Fibroblast of pulmonary artery (primary cell): ENCODE results near the gene CGN.

Experiments
- DNase-seq: peaks from one replicate; pipeline ENCODE4 v3.0.0-alpha.2; 2010; ENCODE audit warnings: low read depth
- H3K4me3 ChIP-seq: replicated peaks from 2 replicates; pipeline ENCODE4 v1.5.1; 2011; ENCODE audit warnings: low read depth, mild to moderate bottlenecking, control low read depth, low read length, moderate library complexity
- CTCF ChIP-seq: IDR thresholded peaks from 2 replicates; pipeline ENCODE4 v1.5.1; 2011; ENCODE audit warnings: mild to moderate bottlenecking, control low read depth, low read length, inconsistent platforms; ENCODE audit errors: missing control alignments

The CGN gene

GRCh38 chr1:151504759-151505158, 6.4 kb upstream of the CGN start:
- TF ChIP-seq CTCF = no peak
- H3K4me3 ChIP-seq = no peak overlapping the region
- no peak for DNase-seq

GRCh38 chr1:151508833-151509232, 2.4 kb upstream of the CGN start:
- DNase-seq = no peak
- TF ChIP-seq CTCF = no peak
- no peak overlapping the region for H3K4me3 ChIP-seq

- no peak for TF ChIP-seq CTCF
- H3K4me3 ChIP-seq = no peak overlapping the region
- DNase-seq = no peak
These were observed 1.7 kb upstream of the CGN start for GRCh38 chr1:151509350-151510019.

GRCh38 chr1:151510020-151510405, 1.2 kb upstream of the CGN start:
- H3K4me3 ChIP-seq = no peak overlapping the region
- no peak for TF ChIP-seq CTCF
- no peak for DNase-seq

GRCh38 chr1:151510614-151510956, 602 bp upstream of the CGN start:
- no peak for DNase-seq
- TF ChIP-seq CTCF = no peak
- H3K4me3 ChIP-seq = peak overlapping the region; percentile 55

- peak; percentile 0 for TF ChIP-seq CTCF
- DNase-seq = no peak
- peak overlapping the region; percentile 55 for H3K4me3 ChIP-seq
These were observed 539 bp downstream of the CGN start for GRCh38 chr1:151511636-151512215.

- no peak overlapping the region for H3K4me3 ChIP-seq
- no peak for DNase-seq
- TF ChIP-seq CTCF = no peak
These were observed 1.1 kb downstream of the CGN start for GRCh38 chr1:151512326-151512725.
